KOPT-K1 (cell line): ENCODE data around the gene LCP2.

Source experiments
- H3K27ac ChIP-seq: fragments of 200-600 bp; sonication (generic); 2 replicates; pipeline ENCODE4 v1.5.1; 2016; ENCODE audit warnings: antibody characterized with exemption, mild to moderate bottlenecking, low read depth, low read length; ENCODE audit not compliant: poor library complexity, severe bottlenecking
- H3K36me3 ChIP-seq: fragments of 200-600 bp; sonication (generic); 2 replicates; pipeline ENCODE4 v1.5.1; 2017; ENCODE audit warnings: antibody characterized with exemption, mild to moderate bottlenecking, low read length, moderate library complexity; ENCODE audit not compliant: insufficient read depth
- H3K9me3 ChIP-seq: fragments of 200-600 bp; sonication (generic); 2 replicates; pipeline ENCODE4 v1.5.1; 2017; ENCODE audit warnings: antibody characterized with exemption, low read length, mild to moderate bottlenecking; ENCODE audit not compliant: insufficient read depth, poor library complexity, severe bottlenecking

The LCP2 gene

DNA sequence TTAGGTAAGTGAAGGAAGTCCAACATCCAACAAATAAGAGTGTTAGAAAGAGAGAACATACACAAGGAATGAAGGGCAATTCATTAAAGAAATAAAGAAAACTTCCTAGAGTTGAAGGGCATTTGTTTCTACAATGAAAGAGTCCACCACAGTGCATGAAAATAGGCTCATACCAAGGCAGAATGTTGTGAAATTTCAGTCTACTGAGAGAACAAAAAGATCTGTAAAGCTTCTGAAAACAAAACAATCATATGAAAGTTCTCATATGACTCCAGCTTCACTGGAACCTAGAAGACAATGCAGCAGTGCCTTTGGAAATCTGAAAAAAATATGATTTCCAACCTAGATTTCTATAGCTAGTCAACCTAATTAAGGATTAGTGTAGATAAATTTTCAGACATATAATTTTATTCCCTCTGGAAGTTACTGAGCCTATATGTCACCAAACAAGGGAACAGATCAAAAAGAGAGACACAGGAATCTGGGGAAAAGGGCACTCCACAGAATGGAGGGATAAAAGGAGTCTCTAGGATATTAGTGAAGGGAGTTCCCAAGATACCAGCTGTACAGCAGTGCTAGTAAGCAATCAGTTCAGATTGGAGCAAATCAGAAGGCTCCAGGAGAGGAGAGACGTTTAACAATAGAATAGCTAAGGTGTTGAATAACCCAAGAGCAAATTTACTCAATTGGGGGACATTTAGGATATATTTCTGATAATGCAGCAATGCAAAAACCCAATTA, 59.0 kb downstream of the LCP2 start:
- no peak overlapping the region for H3K27ac ChIP-seq
- no peaks in the 10 kb centered on the region; the same call in 1 of the 2 replicates for H3K36me3 ChIP-seq
- no peaks in the 10 kb centered on the region for H3K9me3 ChIP-seq

DNA sequence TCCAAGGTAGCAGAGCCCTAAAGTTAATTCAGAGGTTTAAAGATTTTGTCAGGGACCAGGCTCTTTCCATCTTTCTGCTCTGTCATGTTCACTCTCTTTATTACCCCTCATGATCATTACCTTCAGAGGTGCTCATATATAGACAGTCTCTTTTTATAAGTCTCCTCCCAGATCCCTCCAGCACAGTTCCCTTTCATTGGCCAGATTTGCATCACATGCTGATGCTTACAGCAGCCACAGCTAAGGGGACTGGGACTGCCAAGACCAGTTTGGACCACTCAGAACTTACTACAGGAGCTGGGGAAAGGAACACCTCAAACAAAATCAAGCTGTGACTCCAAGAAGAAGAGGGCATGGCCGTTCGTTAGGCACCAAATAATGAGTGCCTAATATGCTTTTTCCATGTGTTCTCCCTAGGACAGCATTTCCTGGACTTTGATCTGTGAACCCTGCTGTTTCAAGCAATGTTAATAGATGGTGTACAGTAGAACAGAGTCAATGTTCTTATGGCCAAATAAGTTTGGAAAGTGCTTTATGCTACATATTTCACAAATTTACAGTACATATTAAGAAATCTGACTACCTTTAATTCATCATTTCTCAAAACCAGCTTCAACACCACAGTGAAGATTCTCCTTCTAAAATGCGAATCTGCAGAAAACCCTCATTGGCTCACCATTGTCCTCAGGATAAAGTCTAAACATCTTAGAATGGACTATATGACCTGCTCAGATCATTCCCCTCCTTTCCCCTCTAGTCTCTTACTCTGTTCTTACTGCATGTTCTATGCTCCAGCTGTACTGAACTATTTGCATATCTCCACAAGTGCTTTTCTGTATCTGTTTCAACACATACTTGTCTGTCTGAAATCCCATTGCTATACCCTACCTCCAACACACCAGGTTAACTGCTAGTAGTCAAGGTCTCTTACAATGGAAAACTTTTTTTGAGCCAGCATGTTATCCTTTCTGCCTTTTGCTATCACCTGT, 61.4 kb downstream of the LCP2 start:
- Histone ChIP-seq H3K36me3 (no peaks in the 10 kb centered on the region; the same call in 1 of the 2 replicates), H3K9me3 (no peaks in the 10 kb centered on the region), H3K27ac (no peak overlapping the region)

DNA sequence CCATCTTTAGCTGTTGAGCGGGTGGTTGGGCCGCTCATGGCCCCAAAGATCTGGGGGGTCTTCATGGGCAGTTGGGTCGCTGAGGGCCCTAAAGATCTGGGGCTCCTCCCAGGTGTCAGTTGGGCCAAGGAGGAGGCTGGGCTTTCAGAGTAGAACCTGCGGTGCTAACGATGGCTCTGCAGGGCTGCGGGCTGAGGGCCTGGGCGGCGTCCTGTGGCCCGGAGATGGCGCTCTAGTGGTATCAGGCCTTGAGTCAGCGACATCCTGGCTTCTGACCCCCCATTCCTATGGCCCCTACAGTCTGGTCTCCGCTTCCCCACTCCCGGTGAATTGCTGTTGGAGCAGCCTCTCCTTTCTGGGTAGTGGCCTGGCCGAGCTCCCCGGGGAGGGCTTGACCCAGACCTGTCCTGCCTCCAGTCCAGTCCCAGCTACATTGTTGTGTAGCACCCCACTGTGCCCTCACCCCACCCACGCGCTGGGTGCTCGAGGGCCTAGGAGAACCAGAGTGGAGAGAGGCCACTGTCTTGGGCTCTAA, 64.2 kb downstream of the LCP2 start:
- Histone ChIP-seq H3K36me3 (no peaks in the 10 kb centered on the region; the same call in 1 of the 2 replicates), H3K9me3 (no peaks in the 10 kb centered on the region), H3K27ac (no peak overlapping the region)

DNA sequence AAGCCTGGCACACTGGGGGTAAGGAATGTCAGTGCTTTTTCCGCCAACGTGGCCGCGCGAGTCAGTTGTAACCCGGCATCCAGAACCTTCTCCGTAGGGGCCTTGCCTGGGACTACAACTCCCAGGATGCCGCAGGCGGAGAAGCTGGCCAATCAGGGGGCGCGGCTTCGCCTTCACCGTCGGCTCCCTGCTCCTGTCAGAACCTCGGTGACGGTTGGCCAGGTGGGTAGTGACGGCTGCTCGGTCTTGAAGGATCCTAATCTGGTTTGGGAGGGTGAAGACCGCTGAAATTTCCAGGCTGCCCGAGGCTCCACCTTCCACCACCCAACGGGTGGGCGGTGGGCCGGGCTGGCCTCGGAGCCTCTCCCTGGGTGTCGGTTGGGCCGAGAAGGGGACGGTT, 64.8 kb downstream of the LCP2 start, which contains the start of gene C5orf58:
Gene C5orf58, plus strand, starts transcription at position 200 of the 400 bp plus-strand sequence. CDS start 1,992 bp downstream, outside the sequence.
- Histone ChIP-seq H3K9me3 (no peaks in the 10 kb centered on the region), H3K27ac (no peak within 1 kb of the TSS), H3K36me3 (no peaks in the 10 kb centered on the region; the same call in 1 of the 2 replicates)

DNA sequence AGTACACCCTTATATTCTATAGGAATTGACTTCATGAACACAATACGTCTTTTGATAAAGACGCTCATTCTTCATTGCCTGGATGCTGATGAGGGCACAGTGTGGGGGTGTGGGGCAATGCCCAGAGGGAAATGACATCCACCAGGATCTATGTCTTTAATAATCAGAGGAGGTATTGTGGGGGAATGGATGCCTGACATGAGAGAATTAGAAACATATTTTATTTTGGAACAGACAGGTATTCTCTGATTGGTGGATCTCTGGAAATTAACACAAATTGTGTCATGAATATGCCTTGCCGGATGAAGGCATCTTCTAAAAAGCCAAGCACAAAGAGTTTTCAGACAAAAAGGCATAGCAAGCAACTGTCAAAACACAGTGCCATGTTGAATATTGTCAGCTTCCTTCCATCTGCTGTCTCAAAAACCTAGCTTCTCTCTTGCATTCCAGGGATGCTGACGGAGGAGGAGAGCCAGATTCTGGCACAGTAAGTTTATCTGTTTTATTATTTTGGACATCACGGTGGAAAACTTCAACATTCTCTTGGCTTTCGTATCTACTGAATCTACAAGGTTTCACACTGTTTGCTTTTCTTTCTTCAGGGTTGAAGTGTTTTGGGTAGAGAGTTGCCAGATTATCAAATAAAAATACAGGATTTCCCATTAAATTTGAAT, 68.7 kb downstream of the LCP2 start:
- no peaks in the 10 kb centered on the region for H3K36me3 ChIP-seq
- no peak overlapping the region for H3K27ac ChIP-seq
- H3K9me3 ChIP-seq = no peaks in the 10 kb centered on the region

DNA sequence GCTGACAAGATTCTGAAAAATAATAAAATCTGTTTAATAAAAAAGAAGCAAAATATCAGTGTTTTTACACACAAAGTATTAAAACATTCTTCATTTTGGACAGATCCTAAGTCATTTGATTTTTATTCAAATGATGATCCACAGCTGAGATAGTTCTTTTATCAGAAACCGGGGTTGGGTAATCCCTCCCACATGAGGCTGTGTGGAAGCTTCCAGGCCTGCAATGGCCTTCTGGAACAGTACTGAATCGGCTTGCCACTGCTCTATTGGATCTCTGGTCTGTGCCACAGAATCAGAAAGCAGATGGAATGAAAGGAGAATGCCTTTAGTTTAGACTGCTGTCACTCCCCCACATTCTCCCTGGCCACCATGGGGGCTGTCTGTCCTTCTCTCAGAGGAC, 70.9 kb downstream of the LCP2 start:
- no peaks in the 10 kb centered on the region for H3K9me3 ChIP-seq
- no peak overlapping the region for H3K27ac ChIP-seq
- no peaks in the 10 kb centered on the region for H3K36me3 ChIP-seq

DNA sequence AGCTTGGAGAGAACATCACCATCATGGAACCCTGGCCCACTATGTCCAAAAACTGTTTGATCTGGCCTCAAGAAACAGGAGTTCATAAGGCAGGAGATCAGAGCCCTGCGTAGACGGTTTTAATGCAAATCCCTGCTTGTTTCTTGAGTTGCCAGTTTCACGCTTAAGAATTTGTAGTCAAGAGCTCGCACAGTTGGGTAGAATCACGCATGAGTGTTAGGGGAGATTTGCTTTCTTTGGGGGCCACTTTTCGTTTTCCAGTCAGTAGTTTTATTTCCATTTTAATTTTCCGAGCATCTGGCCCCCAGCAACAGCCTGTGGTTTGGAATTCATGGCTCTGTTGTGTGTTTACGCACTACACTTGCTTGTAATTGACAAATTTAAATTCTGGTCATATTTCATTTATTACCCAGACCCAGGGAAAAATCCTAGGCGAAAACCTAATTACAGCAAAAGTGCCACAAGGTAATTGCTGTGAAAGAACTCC, 71.4 kb downstream of the LCP2 start:
- H3K27ac ChIP-seq = no peak overlapping the region
- H3K36me3 ChIP-seq = no peaks in the 10 kb centered on the region
- H3K9me3 ChIP-seq = no peaks in the 10 kb centered on the region

DNA sequence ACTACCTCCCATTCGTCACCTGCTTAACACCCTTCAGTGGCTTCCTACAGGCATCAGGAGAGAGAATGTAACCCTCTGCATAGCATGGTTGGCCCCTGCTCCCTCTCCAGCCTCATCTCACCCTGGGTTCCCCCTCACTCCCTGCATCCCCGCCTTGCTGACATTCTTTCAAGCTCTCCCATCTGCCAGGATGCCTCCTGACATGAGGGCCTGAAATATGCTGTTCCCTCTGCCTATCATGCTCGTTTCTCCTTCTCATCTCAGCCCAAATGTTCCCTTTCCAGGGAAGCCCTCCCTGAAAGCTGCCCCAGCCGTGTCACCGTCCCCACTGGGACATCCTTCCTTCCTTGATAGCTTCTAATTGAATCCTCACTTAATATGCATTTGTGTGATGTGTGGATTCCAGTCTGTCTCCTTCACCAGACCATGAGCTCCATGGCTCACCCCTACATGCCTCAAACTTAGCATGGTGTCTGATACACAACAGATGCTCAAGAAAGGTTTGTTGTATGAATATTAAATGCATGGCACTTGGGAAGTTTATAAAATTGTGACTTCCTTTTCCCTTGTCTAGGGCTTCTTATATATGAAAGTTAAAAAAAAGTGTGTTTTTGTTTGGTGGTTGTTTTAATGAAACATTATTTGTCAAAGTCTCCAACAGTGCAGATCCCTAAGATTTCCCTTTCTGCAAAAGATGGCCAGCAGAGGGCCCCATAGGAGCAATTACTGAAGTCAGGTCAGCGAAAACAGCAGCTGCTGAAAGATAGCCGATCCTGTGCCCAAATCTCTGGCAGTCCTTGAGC, 72.0 kb downstream of the LCP2 start:
- Histone ChIP-seq H3K36me3 (no peaks in the 10 kb centered on the region), H3K9me3 (no peaks in the 10 kb centered on the region)

DNA sequence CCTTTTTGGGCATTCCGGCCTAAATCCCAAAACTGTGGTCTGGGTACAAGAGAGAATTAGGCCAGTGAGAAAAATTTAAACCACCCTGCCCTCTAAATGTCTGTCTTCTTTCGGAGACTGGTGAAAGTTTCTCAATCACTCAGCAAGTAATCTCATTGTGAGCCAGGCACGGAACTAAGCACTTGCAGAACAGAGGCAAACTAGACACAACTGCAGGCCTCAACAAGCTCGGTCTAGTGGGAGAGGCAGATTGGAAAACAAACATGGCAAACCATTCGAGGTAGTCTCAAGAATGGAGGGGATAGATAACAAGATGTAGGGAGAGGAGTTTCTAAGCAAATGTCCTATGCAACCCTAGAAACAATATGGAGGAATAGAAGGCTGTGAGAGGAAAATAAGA, 73.7 kb downstream of the LCP2 start:
- Histone ChIP-seq H3K9me3 (no peaks in the 10 kb centered on the region), H3K36me3 (no peaks in the 10 kb centered on the region), H3K27ac (no peak overlapping the region)

More for the DNA sequence above, 72.0 kb downstream of the LCP2 start:
- H3K27ac ChIP-seq = no peak overlapping the region

DNA sequence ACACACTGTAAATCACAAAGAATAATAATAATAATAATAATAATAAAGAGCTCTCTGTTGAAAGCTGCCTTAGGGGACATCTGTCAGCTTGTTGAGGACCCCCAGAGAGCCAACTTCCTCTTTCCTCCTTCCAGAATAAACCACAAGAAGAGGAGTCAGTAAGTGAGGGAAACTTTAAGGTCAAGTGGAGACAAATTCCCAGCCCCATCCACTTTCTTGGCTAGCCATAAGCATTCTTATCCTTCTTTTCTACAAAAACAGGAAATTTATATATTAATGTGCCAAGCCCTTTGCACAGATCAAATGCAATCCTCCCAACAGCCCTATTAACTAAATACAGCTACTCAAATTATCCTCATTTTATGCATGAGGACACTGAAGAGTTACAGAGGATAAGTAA, 74.2 kb downstream of the LCP2 start:
- Histone ChIP-seq H3K9me3 (no peaks in the 10 kb centered on the region), H3K27ac (no peak overlapping the region)

DNA sequence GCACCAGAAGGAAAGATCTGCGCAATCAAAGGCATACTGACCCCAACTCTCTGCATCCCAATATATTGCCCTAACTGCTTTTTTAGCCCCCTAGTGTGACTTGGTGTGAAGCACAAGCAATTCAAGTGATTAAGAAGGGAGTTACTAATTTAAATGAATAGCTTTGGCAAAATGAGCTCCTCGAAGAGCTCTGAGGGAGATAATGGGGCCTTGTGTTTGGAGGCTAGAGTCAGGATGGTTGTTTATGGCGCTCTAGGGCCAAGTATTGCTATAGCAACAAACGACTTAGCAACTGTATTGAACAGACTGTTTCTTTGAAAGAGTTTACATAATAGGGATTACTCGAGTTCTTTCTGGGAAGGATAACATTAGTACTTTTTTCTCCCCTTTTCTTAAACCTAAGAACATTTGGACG, 76.2 kb downstream of the LCP2 start:
- Histone ChIP-seq H3K36me3 (no peaks in the 10 kb centered on the region), H3K27ac (no peak overlapping the region), H3K9me3 (no peaks in the 10 kb centered on the region)

More for the DNA sequence above, 74.2 kb downstream of the LCP2 start:
- no peaks in the 10 kb centered on the region for H3K36me3 ChIP-seq

DNA sequence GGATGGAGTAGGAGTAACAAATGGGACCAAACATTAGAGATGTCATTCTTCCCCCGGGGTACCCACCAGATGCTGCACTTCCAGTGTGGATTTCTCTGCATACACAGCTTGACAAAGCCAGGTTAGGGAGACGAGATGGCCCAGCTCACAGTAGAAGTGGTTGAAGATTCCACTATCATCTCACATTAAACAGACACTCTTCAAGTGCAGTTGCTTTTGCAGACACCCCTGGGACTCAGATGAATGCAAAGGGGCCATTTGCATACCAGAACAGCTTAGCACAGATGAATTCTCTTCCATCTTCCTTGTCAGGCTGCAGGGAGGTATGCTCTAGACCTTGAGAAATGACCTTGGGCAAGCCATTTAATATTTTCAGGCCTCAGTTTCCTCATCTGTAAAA, 77.4 kb downstream of the LCP2 start:
- Histone ChIP-seq H3K27ac (no peak overlapping the region), H3K9me3 (no peaks in the 10 kb centered on the region), H3K36me3 (no peaks in the 10 kb centered on the region)

DNA sequence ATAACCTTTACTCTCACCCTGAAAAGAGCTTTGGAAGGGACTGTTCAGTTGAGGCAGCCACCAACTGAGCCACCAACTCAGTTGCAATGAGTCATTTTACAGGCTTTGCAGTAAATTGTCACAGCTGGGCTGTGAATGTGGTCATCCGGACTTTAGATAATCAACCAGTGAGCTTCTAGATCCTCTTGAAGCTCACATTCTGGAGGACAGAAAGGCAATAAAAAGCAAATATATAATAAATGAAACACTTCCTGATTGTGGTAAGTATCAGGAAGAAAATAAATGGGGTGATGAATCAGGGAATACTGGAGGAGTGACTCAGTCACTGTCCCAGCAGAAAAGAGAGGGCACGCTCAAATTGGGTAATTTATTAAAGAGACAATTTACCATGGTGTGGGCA, 78.0 kb downstream of the LCP2 start:
- no peak overlapping the region for H3K27ac ChIP-seq
- no peaks in the 10 kb centered on the region for H3K9me3 ChIP-seq
- H3K36me3 ChIP-seq = no peaks in the 10 kb centered on the region

DNA sequence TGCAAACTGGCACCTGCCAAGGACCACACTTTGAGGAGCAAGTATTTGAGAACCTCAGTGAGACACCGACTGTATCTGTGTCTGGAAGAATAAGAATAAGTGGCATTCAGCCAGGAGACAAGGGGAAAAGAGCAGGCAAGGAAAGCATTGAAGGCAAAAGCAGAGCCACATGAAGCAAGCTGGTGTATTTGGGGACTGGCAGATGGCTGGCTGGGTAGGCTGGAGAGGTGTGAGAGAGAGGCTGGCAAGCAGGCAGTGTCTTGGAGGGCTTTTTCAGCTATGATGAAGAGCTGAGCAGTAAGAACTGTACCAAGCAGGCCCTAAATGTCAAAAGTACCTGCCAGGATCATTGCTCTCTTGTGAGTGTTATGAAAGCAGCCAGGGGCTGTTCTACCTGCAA, 78.9 kb downstream of the LCP2 start:
- Histone ChIP-seq H3K27ac (no peak overlapping the region), H3K9me3 (no peaks in the 10 kb centered on the region), H3K36me3 (no peaks in the 10 kb centered on the region)
